OCI-LY3 (cell line): ENCODE data around the gene AFTPH.

ENCODE experiments used
- CTCF ChIP-seq: fragments of 200-600, 300-600 bp; sonication (generic); IDR thresholded peaks from 2 replicates; pipeline ENCODE4 v1.5.1; 2014; ENCODE audit warnings: antibody characterized with exemption, low read length, low read depth
- EZH2phosphoT487 ChIP-seq: fragments of 200-600 bp; shearing (Covaris generic); IDR thresholded peaks from 2 replicates; pipeline ENCODE4 v1.6.1; 2018; ENCODE audit warnings: antibody characterized with exemption, mixed run types, low read depth

GRCh38 chr2:64604155-64604554 is 80.0 kb downstream of the AFTPH start:
- TF ChIP-seq CTCF (no peak), EZH2phosphoT487 (no peak)
